Fibroblast of villous mesenchyme (primary cell): Measurements from ENCODE around the gene KRT78. TPM values are rescaled to one million over a fixed set of nuclear protein-coding genes. Genes with fewer than 3 reads are reported as not detected.

Experiments
- DNase-seq: peaks from one replicate; pipeline ENCODE4 v3.0.0-alpha.2; 2010; ENCODE audit warnings: low read depth
- H3K4me3 ChIP-seq: 2 replicates; pipeline ENCODE4 v1.5.1; 2011; ENCODE audit warnings: low read depth, mild to moderate bottlenecking, low read length
- CTCF ChIP-seq: IDR thresholded peaks from 2 replicates; pipeline ENCODE4 v1.5.1; 2012; ENCODE audit warnings: low read depth, mild to moderate bottlenecking, low read length; ENCODE audit not compliant: insufficient read depth
- total RNA-seq: library from RNA; depleted of rRNA; stranded (reverse); fragments of >200 nt; gene quantifications from 2 replicates; pipeline ENCODE4 v1.2.3, GENCODE V29; 2012

The KRT78 gene
- total RNA-seq, 1 donor: not detected

- DNase-seq: no peak
- H3K4me3 ChIP-seq: no peak overlapping the region
- TF ChIP-seq CTCF: no peak
These were observed 10.0 kb downstream of the KRT78 start for GRCh38 chr12:52838609-52839435.

- TF ChIP-seq CTCF: no peak
- DNase-seq: peak; percentile 30
- no peak overlapping the region for H3K4me3 ChIP-seq
These were observed 10.8 kb downstream of the KRT78 start for GRCh38 chr12:52837781-52838608.

- no peak for TF ChIP-seq CTCF
- DNase-seq: peak; percentile 82
- H3K4me3 ChIP-seq: no peak overlapping the region
These were observed 11.4 kb downstream of the KRT78 start for GRCh38 chr12:52837413-52837741.

GRCh38 chr12:52836491-52837412 lies 12.0 kb downstream of the KRT78 start:
- DNase-seq: no peak
- no peak overlapping the region for H3K4me3 ChIP-seq

GRCh38 chr12:52836042-52836466 lies 12.7 kb downstream of the KRT78 start:
- no peak overlapping the region for H3K4me3 ChIP-seq
- TF ChIP-seq CTCF: no peak
- DNase-seq: peak; percentile 60

More at GRCh38 chr12:52836491-52837412, 12.0 kb downstream of the KRT78 start:
- no peak for TF ChIP-seq CTCF
